GM18873 (cell line): ENCODE data around the gene MPO.

ENCODE experiments used
- ATAC-seq: cut with Tn5 transposase; IDR thresholded peaks from one replicate; pipeline ENCODE4 v1.9.1; 2021; ENCODE audit warnings: mild to moderate bottlenecking, moderate library complexity, moderate number of reproducible peaks; ENCODE audit not compliant: unreplicated experiment, low FRiP score

MPO gene

GRCh38 chr17:58307468-58308172 lies 26.9 kb upstream of the MPO start:
- ATAC-seq, result no peak

- ATAC-seq, result no peak
Observed at GRCh38 chr17:58306131-58306951, 25.6 kb upstream of the MPO start.

- no peak for ATAC-seq
Observed at GRCh38 chr17:58305626-58306025, 24.9 kb upstream of the MPO start.

- ATAC-seq, result no peak
Observed at GRCh38 chr17:58304750-58305486, 24.2 kb upstream of the MPO start.

GRCh38 chr17:58303971-58304749 lies 23.4 kb upstream of the MPO start:
- no peak for ATAC-seq

- no peak for ATAC-seq
Observed at GRCh38 chr17:58302919-58303585, 22.3 kb upstream of the MPO start.

- no peak for ATAC-seq
Observed at GRCh38 chr17:58302171-58302918, 21.6 kb upstream of the MPO start.

GRCh38 chr17:58301504-58302150 lies 20.9 kb upstream of the MPO start:
- no peak for ATAC-seq

GRCh38 chr17:58300336-58300735 lies 19.6 kb upstream of the MPO start:
- no peak for ATAC-seq

GRCh38 chr17:58294034-58294433 lies 13.3 kb upstream of the MPO start:
- no peak for ATAC-seq

- no peak for ATAC-seq
Observed at GRCh38 chr17:58291246-58291645, 10.5 kb upstream of the MPO start.

- ATAC-seq, result no peak
Observed at GRCh38 chr17:58289869-58290268, 9.1 kb upstream of the MPO start.

GRCh38 chr17:58285422-58285810 lies 4.7 kb upstream of the MPO start:
- ATAC-seq, result no peak

GRCh38 chr17:58284613-58285421 lies 4.1 kb upstream of the MPO start:
- ATAC-seq, result no peak

GRCh38 chr17:58283674-58284612 lies 3.2 kb upstream of the MPO start:
- ATAC-seq, result no peak

- no peak for ATAC-seq
Observed at GRCh38 chr17:58282442-58282841, 1.7 kb upstream of the MPO start.

GRCh38 chr17:58281511-58282011 lies 826 bp upstream of the MPO start:
- no peak for ATAC-seq
